ENCODE measurements around the gene ENOX1. TPM values are rescaled to one million over a fixed set of nuclear protein-coding genes. Genes with fewer than 3 reads are reported as not detected.
"Not testable (repeated sequence)": the region's sequence is repeated elsewhere in the genome, so short reads cannot be mapped to it uniquely, and the experiment has no call there.

The ENOX1 gene
- total RNA-seq (ENCODE audit: insufficient read depth, low replicate concordance) = 19.3 TPM

DNA sequence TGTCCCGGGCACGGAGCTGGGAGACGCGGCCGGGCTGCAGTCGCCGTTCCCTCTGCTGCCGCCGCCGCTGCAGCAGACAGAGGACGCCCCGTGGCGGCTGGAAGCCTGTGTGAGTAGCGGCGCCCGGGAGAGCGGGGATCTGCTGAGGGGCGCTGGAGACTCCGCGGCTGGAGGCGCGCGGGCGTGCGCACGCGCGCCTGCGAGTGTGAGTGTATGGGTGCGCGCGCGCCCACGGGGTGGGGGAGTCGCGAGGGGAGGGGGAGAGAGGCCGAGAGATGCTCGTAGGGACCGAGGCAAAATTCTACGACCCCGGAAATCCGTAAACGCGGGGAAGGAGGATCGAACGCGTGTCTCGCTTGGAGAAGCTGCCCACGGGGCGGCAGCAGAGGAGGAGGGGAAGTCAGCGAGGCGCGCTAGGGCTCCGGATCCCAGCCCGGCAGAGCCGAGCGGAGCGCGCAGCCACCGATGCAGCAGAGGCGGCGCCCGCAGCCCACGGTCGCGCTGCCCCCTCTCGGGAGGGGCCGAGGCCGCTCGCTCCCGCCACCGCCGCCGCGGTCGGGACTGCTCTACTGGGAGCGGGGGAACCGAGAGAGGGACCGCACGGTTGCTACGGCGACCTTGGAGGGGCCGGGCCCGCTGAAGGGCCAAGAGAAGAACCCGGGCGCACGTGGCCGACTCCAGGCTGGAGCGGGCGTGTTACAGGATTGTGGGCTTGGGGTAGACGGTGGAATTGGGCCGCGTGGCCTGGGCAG lies at the start of gene ENOX1:
Gene ENOX1 (minus strand): TSS at position 207 of the 752 bp plus-strand sequence.
- peak; percentile 94 for DNase-seq (ENCODE audit: low spot score)

DNA sequence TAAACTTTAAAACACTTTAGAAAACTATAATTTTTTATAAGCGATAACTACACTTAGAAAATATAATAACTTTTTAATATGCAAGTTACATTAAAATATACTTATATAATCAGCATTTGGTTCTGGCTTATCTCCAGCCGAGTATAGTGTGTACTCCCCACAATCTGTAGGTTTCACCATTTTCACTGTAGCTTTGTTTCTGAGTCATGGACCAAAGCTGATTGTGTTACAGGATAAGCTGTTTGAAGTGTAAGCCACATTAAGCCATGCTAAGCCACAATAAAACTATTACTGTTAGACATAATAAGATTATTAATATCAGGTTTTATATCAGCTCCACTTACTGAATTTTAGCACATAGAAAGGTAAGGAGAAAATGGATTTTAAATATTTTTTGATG lies 48.9 kb upstream of the ENOX1 start:
- DNase-seq (ENCODE audit: low spot score) = no peak

DNA sequence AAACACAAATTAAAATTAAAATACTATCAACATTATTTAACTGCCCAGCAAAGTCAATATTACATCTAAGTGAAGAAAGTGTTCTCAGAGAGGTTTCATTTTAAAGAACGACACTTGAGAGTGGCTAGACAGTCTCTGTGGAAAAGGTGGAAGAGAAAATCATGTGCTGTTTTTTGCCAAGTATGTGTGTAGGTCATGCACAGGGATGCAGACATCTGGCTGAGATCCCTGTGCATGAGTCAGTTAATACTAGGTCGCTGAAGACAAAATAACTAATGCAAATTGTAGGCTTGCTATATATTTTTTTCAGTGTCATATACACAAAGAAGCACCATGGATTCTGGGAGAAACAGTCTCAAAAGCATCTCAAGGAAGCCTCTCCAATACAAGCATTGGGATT lies 44.3 kb upstream of the ENOX1 start:
- peak; percentile 63 for DNase-seq (ENCODE audit: low spot score)

DNA sequence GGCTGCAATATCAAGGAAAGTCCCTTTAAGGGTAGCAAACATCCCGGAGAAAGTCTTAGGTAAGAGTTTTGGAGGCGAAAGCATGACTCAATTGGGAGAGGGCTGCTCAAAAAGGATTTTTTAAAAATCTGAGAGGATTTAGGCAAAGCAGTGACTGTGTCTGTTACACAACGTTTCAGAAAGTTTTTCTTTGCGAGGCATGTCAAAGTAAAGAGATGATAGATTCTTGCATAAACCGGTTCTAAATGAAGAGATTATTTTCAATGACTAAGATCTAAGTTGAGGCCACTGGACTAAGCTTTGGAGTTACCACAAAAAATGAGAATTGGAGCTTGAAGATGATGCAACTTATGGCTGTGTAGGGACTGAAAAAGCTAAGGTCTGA lies 43.7 kb upstream of the ENOX1 start:
- peak; percentile 98 for DNase-seq (ENCODE audit: low spot score)

DNA sequence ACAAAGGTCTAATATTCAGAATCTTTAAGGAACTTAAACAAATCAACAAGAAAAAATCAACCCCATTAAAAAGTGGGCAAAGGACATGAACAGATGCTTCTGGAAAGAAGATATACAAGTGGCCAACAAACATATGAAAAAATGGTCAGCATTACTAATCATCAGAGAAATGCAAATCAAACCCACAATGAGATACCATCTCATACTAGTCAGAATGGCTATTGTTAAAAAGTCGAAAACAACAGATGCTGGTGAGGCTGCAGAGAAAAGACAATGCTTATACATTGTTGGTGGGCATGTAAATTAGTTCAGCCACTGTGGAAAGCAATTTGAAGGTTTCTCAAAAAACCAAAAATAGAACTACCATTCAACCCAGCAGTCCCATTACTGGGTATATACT lies 37.9 kb upstream of the ENOX1 start:
- DNase-seq (ENCODE audit: low spot score) = not testable (repeated sequence)

DNA sequence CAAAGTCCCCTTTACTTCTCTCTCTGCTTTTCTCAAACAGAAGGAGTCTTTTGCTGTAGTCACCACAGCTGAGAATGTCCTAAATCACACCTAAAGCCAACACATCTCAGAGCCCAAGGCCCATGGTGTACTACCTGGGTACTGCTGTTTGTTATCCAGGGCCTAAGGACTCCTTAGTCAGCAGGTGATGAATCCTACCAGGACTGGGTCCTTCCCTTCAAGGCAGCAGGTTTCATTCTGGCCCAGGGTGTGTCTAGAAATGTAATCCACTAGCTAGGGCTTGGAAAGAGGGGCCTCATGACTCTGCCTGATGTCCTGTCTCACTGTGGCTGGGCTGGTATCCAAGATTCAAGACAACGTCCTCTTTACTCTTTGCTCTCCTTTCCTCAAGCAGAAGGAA lies 36.2 kb upstream of the ENOX1 start:
- no peak for DNase-seq (ENCODE audit: low spot score)

DNA sequence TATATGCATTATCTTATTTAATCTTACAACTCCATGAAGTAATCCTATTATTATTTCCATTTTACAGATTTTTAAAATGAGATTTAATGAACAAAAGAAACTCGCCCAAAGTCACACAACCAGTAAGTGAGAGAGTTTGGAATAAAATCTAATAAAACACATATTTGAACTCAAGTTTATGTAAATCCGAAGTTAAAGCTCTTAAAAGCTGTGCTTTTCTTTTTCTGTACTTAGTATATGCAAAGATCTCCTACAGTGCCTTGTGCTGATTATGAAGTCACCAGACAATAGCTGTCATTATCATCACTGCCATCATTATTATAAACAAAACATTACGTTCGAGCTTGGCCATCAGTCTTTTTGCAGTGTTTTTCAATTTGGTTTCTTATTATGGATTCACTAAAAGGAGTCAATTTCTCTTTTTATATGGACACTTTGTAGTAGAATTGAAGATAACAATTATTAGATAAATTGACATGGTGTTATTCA lies 29.7 kb upstream of the ENOX1 start:
- no peak for DNase-seq (ENCODE audit: low spot score)

DNA sequence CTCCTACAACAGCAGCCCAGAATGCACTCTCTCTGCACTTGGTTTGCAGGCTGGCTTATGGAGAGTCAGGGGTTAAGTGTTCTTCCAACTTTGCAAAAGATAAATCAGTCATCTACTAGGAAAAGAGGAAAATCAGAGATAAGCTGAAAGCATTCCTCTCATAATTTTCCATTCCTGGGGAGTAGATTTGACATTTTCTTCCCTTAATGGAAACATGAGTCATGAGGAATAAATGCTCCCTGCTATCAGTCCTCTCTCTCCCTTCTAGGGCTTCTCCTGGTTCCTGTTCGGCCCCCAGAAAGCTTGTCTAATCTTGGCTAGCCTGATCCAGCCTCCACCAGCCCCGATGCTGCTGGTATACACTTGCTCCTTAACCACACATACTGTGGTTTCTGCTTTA lies 28.4 kb upstream of the ENOX1 start:
- peak; percentile 94 for DNase-seq (ENCODE audit: low spot score)

DNA sequence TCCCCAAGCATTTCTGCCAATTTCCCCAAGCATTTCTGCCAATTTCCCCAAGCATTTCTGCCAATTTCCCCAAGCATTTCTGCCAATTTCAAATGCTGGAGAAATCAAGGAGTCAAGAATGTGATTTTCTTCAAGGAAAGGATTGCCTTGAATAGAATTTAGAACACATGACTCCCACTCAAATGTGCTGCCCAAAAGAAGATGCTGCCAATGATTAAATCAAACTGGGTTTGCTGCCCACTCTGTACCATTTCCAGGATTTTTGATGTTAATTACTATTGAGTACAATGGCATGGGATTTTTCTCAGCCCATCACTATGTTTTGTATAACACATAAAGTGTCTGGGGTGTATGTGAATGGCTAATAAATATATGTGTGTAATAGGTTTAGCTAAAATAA lies 21.9 kb upstream of the ENOX1 start:
- no peak for DNase-seq (ENCODE audit: low spot score)

DNA sequence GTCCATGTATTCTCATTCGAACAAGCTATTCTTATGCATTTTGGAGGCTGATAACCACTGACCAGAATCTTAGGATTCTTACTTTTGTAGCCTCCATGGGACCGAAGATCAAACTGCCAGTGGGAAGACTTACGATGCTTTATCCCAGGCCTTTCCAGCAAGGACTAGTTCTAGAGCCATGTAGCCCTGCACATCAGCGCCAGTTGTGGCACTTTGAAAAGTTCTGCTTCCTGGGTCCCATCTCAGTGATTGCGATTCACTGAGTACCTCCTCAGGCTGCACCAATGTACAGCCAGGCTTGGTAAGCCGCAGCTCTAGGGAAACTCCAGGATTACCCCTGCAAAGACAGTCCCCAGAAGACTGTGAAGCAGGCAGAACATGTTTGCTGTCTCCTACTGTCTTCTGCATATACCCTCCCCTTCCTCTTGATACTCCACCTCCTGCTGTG lies 18.9 kb upstream of the ENOX1 start:
- no peak for DNase-seq (ENCODE audit: low spot score)

DNA sequence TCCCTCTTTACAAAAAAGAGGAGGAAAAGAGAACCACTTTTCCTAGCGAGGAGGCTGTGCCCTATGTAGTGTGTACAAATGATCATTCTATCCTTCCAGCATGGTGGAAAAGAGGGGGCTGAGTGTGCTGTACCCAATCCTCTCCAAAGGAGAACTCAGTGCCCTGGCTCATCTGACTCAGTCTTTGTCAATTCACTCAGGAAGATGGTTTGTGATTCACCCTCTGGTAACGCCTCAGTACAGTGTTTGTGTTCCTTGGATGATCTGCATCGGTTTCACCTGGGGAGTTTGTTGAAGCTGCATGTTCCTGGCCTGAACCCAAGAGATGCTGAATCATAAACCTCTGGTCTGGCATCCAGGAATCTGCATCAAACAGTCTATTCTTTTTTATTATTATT lies 18.3 kb upstream of the ENOX1 start:
- peak; percentile 38 for DNase-seq (ENCODE audit: low spot score)

DNA sequence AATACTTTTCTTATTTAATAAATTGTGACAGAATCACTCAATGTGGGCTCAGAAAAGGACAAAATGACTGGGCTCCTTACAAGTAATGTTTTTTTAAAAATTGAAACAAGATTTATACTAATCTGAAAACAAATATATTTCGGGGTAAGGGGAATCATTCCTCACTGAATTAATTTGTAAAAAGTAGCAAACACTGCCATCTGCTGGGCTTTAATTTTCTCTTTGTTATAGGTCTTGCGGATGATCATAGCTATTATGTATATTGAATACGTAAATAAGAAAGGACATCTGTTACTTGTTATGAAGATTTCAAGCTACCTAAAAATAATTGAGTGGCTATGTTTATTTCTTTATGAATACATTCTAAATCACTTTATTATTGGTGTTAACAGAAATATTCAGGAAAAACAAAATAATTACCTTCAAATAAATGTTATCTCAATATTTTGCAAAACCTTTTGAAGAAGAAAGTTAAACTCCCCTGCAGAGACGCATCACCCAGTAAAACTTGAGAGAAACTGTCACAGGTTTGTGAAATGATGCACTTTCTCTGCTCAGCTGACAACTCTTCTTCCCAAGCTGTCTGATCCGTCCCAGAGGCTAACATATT lies 17.8 kb upstream of the ENOX1 start:
- DNase-seq (ENCODE audit: low spot score) = peak; percentile 85

DNA sequence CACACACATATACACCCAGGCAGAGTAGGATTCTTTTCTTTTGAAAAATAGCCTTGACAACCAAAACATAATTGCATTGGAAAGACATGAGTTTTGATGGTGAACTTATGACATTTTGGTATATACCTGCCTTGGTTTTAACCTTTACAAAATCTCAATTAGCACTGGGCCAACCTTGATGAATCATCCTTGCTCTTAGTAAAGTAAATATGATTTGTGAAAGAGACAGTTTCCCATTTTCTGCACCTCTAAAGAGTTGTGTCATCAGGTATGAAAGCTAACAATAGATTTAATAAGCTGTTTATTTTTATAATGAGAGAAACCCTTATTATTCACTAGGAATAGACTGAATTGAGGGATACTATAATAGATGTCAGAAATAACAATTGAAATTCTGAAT lies 15.7 kb upstream of the ENOX1 start:
- DNase-seq (ENCODE audit: low spot score) = no peak

DNA sequence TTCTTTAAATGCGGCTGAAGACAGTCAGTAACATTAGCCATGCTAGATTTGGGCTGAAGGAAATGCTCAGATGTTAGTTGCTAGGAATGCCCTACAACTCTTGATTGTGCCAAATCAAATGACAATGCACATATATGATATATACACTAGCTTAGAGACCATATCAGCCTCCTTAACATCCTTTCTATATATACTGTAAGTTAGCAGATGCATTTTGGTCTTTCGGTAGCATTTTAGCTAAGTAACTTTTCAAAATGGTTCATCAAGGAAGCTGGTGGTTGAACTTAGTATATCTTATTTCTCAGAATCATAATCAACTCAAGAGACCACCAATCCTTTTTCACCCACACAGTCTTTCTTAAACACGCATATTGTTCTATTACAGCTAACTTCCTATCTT lies 14.1 kb upstream of the ENOX1 start:
- no peak for DNase-seq (ENCODE audit: low spot score)

DNA sequence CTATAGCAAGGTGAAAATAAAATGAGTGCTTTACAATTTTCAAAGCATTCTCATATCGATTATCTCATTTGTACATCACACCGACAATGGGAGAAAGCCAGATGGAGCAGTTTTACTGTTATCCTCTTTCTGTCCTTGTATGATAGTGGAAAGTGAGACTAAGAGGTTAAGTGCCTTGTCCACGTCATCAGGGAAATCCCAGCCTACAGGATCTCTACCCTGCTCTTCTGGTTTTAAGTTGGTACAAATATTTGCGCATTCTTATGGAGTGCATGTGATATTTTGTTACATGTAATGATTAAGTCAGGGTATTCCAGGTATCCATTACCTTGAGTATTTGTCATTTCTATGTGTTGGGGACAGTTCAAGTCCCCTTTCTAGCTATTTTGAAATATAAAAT lies 12.4 kb upstream of the ENOX1 start:
- no peak for DNase-seq (ENCODE audit: low spot score)

DNA sequence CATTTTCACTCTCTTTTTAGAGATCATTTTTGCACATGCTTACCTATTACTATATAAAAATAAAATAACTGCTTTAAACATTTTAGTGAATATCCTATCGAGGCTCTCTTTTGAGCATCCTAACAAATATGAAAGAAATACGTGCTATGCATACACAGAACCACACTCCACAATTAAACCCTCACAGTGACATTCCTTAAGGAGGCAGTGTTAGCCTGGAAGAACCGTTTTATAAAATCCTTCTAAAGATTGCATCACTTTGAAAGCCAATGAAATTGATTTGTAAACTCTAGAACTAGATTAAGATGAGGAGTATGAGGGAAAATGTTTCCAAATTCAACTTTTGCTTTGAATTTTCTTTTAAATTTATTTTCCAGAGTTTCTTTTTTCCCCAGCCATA lies 11.1 kb upstream of the ENOX1 start:
- no peak for DNase-seq (ENCODE audit: low spot score)

DNA sequence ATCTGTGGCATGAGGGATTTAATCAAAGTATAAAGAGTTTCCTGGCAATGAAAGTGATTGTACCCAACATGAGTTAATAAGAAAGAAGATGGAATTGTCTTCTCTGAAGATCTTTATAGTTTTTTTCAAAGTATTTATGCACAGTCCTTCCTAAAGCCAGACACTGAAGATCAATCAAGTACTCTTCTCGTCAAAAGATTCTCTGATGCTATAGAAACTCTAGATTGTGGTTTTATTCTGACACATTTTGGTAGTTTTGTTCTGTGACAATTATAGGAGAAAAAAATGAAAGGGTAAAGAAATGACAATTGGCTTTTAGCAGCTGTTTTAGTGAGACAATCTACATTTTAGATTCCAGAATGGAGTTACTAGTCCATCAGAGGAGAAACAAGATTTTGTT lies 10.4 kb upstream of the ENOX1 start:
- no peak for DNase-seq (ENCODE audit: low spot score)

DNA sequence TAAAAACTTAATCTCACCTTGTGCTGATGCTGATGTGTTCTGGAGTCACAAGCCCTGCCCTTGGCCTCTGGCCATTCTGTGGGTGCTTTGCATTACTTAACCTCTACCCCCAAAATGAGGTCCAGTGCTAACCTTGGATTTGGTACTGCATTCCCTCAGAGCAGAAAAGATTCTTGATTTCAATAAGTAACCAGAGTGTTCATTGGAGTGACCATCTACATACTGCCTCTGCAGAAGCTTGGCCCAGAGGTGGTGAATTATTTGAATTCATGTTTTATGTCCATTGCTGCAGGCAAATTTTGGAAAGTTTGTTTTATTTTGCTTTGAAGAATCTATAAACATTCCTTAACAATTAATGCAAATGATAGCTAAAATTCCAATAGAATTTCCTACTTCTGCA lies 7.6 kb upstream of the ENOX1 start:
- DNase-seq (ENCODE audit: low spot score) = no peak

DNA sequence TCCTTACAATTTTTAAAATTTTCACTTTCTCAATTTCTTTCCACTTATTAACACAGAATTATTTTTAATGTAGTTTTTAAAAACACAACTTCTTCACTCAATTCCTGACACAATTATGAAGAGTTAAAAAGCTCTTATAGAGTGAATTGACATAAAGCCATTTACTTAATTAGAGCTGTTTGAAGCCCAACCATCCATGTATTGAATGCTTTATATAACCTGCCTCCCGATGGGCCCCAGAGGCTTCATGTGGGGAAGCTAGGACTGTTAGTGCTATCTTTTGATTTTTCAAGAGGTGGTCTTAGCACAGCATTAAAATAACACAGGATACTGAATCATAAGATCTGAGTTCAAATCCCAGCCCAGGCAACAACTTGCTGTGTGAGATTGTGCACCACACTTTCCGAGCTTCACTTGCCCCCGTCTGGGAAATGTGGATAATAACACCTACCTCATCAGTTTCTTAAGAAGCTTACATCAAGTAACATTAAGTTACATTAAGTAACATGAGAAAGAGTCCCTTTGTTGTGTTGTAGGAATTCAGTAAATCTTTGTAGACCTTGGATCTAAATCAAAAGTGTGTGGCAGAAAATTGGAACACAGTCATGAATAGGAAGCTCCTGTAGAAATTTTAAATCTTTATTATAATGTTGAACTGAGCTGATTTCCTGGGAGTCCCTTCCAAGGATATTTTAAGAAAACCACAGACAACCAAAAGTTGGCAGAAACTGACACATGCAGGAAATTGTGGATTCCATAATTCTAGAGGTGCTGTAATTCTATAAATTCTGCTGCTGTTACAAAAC lies 5.5 kb upstream of the ENOX1 start:
- DNase-seq (ENCODE audit: low spot score) = no peak

DNA sequence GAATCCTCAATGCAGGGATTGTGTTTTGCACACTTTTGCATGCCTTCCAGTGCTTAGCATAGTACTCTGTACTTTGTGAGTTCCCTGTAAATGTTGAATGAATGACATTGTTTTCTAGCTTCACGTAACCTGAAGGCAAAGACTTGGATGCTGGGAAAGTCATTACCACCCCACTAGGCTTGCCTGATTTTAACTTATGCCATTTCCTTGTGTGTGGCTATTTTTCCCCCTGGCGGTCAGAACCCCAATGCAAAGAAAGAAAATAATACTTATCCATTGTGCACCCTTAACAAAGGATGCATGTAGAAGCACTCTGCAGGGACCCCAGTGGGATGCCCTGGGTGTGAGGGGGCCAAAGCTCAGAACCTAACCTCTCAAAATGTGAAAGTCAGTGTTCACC lies 1.2 kb upstream of the ENOX1 start:
- peak; percentile 70 for DNase-seq (ENCODE audit: low spot score)

DNA sequence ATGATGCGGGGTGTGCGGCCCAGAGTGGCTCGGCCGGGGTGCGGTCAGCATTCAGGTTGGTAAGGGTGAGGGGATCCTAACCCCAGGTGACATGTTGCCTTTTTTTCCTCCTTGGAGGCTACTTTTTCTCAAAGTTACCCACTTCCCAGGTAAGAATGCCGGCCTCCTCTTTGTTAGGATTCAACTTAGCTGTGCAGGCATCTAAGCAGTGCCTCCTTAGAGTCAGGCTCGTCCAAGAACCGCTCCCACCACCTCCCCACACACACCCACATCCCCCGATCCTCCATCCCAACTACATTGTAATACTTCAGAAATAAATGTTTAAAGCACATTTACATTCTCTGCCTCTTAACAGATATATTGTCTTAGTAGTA lies 733 bp upstream of the ENOX1 start:
- DNase-seq (ENCODE audit: low spot score) = peak; percentile 24

DNA sequence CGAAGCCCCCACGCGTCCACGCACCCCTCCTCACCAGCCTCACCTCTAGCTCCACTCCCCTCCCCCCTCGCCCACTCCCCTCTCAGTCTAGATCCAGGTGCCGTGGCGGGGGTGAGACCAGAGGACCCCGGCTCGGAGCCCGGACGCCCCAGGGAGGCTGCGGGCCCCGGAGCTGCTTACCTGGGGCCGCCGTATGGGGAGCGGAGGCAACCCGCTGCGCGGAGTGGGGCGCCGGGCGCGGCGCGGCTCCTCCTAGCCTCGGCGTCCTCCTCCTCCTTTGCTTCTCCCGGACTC lies 353 bp downstream of the ENOX1 start:
- DNase-seq (ENCODE audit: low spot score) = peak; percentile 25
